ENCODE measurements around the gene HPRT1. TPM values are rescaled to one million over a fixed set of nuclear protein-coding genes. Genes with fewer than 3 reads are reported as not detected.
"Not testable (repeated sequence)": the region's sequence is repeated elsewhere in the genome, so short reads cannot be mapped to it uniquely, and the experiment has no call there.

Gene HPRT1
- total RNA-seq, 1 donor from 2014 or later: 9.6 TPM

DNA sequence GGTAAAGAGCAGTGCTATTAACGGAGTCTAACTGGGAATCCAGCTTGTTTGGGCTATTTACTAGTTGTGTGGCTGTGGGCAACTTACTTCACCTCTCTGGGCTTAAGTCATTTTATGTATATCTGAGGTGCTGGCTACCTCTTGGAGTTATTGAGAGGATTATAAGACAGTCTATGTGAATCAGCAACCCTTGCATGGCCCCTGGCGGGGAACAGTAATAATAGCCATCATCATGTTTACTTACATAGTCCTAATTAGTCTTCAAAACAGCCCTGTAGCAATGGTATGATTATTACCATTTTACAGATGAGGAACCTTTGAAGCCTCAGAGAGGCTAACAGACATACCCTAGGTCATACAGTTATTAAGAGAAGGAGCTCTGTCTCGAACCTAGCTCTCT, 1.5 kb downstream of the HPRT1 start:
- Histone ChIP-seq H3K27me3 (ENCODE audit: control insufficient read depth, insufficient read depth, low read length) (no peaks in the 10 kb centered on the region), H3K36me3 (ENCODE audit: control insufficient read depth, insufficient read depth, low read length) (no peaks in the 10 kb centered on the region), H3K4me3 (ENCODE audit: low read depth, low read length) (no peak overlapping the region)
- no peak for DNase-seq (ENCODE audit: low read depth)
- TF ChIP-seq CTCF (IDR thresholded peaks at IDR 0.05; ENCODE audit: insufficient read depth, low read length, poor library complexity, severe bottlenecking): no peak

DNA sequence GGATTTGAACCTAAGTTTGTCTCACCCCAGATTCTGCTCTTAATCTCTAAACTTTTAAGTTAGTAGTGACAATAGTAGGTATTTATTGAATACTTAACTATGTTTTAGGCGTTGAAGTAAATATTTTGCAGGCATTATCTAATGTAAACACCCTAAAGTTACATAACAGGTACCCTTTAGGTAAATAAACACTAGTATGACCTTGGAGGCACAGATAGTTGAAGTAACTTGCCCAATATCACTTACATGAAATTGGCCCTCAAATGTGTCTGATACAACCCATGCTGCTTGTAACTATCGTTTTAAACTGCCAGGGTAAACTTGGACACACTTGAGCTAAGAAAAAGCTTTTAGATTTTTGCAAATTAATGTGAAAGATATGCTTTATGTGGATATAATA, 3.0 kb downstream of the HPRT1 start:
- H3K36me3 ChIP-seq (ENCODE audit: control insufficient read depth, insufficient read depth, low read length): no peaks in the 10 kb centered on the region
- no peak for TF ChIP-seq CTCF (IDR thresholded peaks at IDR 0.05; ENCODE audit: insufficient read depth, low read length, poor library complexity, severe bottlenecking)
- no peak overlapping the region for H3K4me3 ChIP-seq (ENCODE audit: low read depth, low read length)
- DNase-seq (ENCODE audit: low read depth): no peak
- H3K27me3 ChIP-seq (ENCODE audit: control insufficient read depth, insufficient read depth, low read length): no peaks in the 10 kb centered on the region

DNA sequence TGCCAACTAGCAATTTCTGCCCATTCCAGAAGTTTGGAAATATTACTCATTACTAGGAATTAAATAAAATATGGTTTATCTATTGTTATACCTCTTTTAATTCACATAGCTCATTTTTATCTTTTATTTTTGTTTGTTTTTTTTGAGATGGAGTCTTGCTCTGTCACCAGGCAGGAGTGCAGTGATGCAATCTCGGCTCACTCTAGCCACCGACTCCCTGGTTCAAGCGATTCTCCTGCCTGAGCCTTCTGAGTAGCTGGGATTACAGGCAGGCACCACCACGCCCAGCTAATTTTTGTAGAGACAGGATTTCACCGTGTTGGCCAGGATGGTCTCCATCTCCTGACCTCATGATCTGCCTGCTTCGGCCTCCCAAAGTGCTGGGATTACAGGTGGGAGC, 4.5 kb downstream of the HPRT1 start:
- not testable (repeated sequence) for H3K36me3 ChIP-seq (ENCODE audit: control insufficient read depth, insufficient read depth, low read length); H3K27me3 ChIP-seq (ENCODE audit: control insufficient read depth, insufficient read depth, low read length); DNase-seq (ENCODE audit: low read depth); H3K4me3 ChIP-seq (ENCODE audit: low read depth, low read length)

DNA sequence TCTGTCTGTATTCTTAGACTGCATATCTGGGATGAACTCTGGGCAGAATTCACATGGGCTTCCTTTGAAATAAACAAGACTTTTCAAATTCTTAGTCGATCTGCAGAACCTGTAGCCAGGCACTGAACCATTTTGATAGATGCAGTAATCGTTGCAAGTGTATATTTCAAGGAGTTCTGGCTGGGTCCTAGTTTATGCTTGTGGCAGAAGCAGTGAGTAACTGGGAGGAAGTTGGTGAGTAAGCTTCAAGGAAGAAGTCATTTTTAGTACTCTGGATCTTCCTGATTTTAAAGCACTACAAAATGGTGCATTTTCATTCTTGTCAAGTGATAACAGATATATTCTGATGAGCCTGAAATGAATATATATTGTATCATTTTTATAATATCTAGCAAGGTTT, 9.5 kb downstream of the HPRT1 start:
- TF ChIP-seq CTCF (IDR thresholded peaks at IDR 0.05; ENCODE audit: insufficient read depth, low read length, poor library complexity, severe bottlenecking): no peak
- no peak for DNase-seq (ENCODE audit: low read depth)
- Histone ChIP-seq H3K36me3 (ENCODE audit: control insufficient read depth, insufficient read depth, low read length) (no peaks in the 10 kb centered on the region), H3K27me3 (ENCODE audit: control insufficient read depth, insufficient read depth, low read length) (no peaks in the 10 kb centered on the region), H3K4me3 (ENCODE audit: low read depth, low read length) (no peak overlapping the region)

DNA sequence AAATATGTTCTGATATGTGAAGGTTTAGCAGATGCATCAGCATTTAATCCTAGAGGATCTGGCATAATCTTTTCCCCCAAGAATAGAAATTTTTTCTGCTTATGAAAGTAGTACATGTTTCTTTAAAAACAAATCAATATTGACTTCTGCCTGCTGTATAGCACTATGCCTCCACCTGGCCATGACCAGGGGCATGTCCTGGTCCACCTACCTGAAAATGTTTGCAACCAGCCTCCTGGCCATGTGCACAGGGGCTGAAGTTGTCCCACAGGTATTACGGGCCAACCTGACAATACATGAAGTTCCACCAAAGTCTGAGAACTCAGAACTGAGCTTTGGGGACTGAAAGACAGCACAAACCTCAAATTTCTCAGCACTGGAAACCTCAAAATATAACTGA, 10.0 kb downstream of the HPRT1 start:
- no peaks in the 10 kb centered on the region for H3K36me3 ChIP-seq (ENCODE audit: control insufficient read depth, insufficient read depth, low read length)
- no peak for DNase-seq (ENCODE audit: low read depth)
- no peak for TF ChIP-seq CTCF (IDR thresholded peaks at IDR 0.05; ENCODE audit: insufficient read depth, low read length, poor library complexity, severe bottlenecking)
- no peak overlapping the region for H3K4me3 ChIP-seq (ENCODE audit: low read depth, low read length)
- no peaks in the 10 kb centered on the region for H3K27me3 ChIP-seq (ENCODE audit: control insufficient read depth, insufficient read depth, low read length)

GRCh38 chrX:134472041-134472440, 12.1 kb downstream of the HPRT1 start:
- DNase-seq (ENCODE audit: low read depth): no peak
- no peak for TF ChIP-seq CTCF (IDR thresholded peaks at IDR 0.05; ENCODE audit: insufficient read depth, low read length, poor library complexity, severe bottlenecking)
- Histone ChIP-seq H3K36me3 (ENCODE audit: control insufficient read depth, insufficient read depth, low read length) (no peaks in the 10 kb centered on the region), H3K4me3 (ENCODE audit: low read depth, low read length) (no peak overlapping the region), H3K27me3 (ENCODE audit: control insufficient read depth, insufficient read depth, low read length) (no peaks in the 10 kb centered on the region)

Measured in kidney epithelial cell (primary cell).